ENCODE results near the gene ALKAL2. TPM values are rescaled to one million over a fixed set of nuclear protein-coding genes. Genes with fewer than 3 reads are reported as not detected.
A peak's percentile ranks its signal among the peaks of the same experiment; 100 is the strongest.

The ALKAL2 gene
- total and polyA plus RNA-seq, 2 of the 13 experiments (the other 11 are each of a cell fraction or from before 2014, with no cell fraction given): 0.22 to 1.7 TPM

DNA sequence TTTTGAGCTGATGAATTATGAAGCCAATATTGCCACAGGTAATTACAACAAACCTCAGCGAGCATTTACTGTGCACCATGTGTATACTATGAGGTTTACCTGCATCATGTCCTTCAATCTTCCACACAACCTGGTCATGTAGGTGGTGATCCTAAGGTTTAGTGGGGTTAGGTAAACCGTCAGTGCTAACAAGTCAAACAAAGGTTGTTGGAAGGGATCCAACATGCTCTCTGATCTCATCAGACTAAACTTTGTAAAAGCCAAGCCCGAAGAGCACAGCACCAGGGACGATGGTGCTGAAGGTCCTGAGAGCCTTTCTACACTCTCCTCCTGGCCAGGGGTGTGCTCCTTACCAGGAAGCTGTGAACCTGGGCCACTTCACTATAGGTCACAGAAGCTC, 53.5 kb downstream of the ALKAL2 start:
- Histone ChIP-seq H3K27me3 (ENCODE audit: control insufficient read depth in 1 of 2, insufficient read depth in 2 of 2, low read length in 2 of 2) (no peaks in the 10 kb centered on the region), H3K36me3 (replicated peaks in 1 of 2; ENCODE audit: control insufficient read depth in 1 of 2, insufficient read depth in 2 of 2, low read length in 2 of 2) (peaks cover 5 to 18% of the 10 kb centered on the region in 2 experiments; a peak in 4 of 5 replicates), H3K79me2 (ENCODE audit: insufficient read depth, low read length) (no peaks in the 10 kb centered on the region), H3K4me1 (ENCODE audit: insufficient read depth, low read length) (peaks cover 30% of the 10 kb centered on the region), H4K20me1 (ENCODE audit: insufficient read depth, low read length) (no peaks in the 10 kb centered on the region), H3K4me2 (ENCODE audit: low read depth, low read length) (peak overlapping the region; percentile 19; the same call in 1 of the 2 replicates), H3K9ac (ENCODE audit: insufficient read depth, low read depth, low read length) (no peak overlapping the region), H3K4me3 (replicated peaks in 1 of 3; ENCODE audit: insufficient read depth in 1 of 3, low read depth in 2 of 3, low read length in 3 of 3) (no peak overlapping the region), H2AFZ (ENCODE audit: low read length) (no peak overlapping the region), H3K9me3 (ENCODE audit: low read length) (no peaks in the 10 kb centered on the region), H3K27ac (ENCODE audit: extremely low read length, insufficient read depth, low read length) (no peak overlapping the region)
- peak; percentile 74 for DNase-seq (ENCODE audit: low spot score)
- 36% methylated on average over 4 of the region's 4 CpGs for WGBS (ENCODE audit: low lambda C conversion rate)
- ATAC-seq: peak; percentile 65
- FAIRE-seq: peak; percentile 21
- in situ Hi-C loops (cut with HindIII; ENCODE audit: extremely low pct_ligation_motif_present, low pct_unique_long_range_greater_than_20kb) (no loop called here), intact Hi-C loops (cut with micrococcal nuclease; ENCODE audit: unreplicated experiment) (loop anchor here (5.0 kb wide), 1 partner anchor 57 kb away; no protein-coding TSS in a partner anchor)
- no TSS peak for BruUV-seq (replicated peaks)
- ChIA-PET POLR2A (no interaction called here), CTCF (ENCODE audit: low intra/inter-chr PET ratio, low total read pairs) (no interaction called here)
- no peak for TF ChIP-seq TBP (CRISPR knock-in tag; IDR thresholded peaks at IDR 0.05)
- TF ChIP-seq RBM39 (IDR thresholded peaks at IDR 0.05; ENCODE audit: low read depth, low read length, poor library complexity, severe bottlenecking): no peak
- TF ChIP-seq RARA (CRISPR knock-in tag; IDR thresholded peaks at IDR 0.05): 0 out of 2 replicates have a peak, but pooled peaks have one; percentile 41
- no peak for TF ChIP-seq SYNCRIP (IDR thresholded peaks at IDR 0.05; ENCODE audit: insufficient read depth, low read depth, low read length)
- TF ChIP-seq, protein P1, sequence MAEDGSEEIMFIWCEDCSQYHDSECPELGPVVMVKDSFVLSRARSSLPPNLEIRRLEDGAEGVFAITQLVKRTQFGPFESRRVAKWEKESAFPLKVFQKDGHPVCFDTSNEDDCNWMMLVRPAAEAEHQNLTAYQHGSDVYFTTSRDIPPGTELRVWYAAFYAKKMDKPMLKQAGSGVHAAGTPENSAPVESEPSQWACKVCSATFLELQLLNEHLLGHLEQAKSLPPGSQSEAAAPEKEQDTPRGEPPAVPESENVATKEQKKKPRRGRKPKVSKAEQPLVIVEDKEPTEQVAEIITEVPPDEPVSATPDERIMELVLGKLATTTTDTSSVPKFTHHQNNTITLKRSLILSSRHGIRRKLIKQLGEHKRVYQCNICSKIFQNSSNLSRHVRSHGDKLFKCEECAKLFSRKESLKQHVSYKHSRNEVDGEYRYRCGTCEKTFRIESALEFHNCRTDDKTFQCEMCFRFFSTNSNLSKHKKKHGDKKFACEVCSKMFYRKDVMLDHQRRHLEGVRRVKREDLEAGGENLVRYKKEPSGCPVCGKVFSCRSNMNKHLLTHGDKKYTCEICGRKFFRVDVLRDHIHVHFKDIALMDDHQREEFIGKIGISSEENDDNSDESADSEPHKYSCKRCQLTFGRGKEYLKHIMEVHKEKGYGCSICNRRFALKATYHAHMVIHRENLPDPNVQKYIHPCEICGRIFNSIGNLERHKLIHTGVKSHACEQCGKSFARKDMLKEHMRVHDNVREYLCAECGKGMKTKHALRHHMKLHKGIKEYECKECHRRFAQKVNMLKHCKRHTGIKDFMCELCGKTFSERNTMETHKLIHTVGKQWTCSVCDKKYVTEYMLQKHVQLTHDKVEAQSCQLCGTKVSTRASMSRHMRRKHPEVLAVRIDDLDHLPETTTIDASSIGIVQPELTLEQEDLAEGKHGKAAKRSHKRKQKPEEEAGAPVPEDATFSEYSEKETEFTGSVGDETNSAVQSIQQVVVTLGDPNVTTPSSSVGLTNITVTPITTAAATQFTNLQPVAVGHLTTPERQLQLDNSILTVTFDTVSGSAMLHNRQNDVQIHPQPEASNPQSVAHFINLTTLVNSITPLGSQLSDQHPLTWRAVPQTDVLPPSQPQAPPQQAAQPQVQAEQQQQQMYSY (CRISPR knock-in tag; IDR thresholded peaks at IDR 0.05): no peak
- TF ChIP-seq TBX2 (CRISPR knock-in tag; IDR thresholded peaks at IDR 0.05; ENCODE audit: borderline replicate concordance): no peak
- TF ChIP-seq, protein P2, sequence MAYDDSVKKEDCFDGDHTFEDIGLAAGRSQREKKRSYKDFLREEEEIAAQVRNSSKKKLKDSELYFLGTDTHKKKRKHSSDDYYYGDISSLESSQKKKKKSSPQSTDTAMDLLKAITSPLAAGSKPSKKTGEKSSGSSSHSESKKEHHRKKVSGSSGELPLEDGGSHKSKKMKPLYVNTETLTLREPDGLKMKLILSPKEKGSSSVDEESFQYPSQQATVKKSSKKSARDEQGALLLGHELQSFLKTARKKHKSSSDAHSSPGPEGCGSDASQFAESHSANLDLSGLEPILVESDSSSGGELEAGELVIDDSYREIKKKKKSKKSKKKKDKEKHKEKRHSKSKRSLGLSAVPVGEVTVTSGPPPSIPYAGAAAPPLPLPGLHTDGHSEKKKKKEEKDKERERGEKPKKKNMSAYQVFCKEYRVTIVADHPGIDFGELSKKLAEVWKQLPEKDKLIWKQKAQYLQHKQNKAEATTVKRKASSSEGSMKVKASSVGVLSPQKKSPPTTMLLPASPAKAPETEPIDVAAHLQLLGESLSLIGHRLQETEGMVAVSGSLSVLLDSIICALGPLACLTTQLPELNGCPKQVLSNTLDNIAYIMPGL (CRISPR knock-in tag; IDR thresholded peaks at IDR 0.05; ENCODE audit: borderline replicate concordance in 1 of 2, low read depth in 1 of 2): 0 out of 4 replicates have a peak, but pooled peaks of 1 of the 2 experiments have one; percentile 23
- no peak for TF ChIP-seq AGO2 (optimal IDR thresholded peaks at IDR 0.05; ENCODE audit: low read depth, low read length)
- TF ChIP-seq, protein P3, sequence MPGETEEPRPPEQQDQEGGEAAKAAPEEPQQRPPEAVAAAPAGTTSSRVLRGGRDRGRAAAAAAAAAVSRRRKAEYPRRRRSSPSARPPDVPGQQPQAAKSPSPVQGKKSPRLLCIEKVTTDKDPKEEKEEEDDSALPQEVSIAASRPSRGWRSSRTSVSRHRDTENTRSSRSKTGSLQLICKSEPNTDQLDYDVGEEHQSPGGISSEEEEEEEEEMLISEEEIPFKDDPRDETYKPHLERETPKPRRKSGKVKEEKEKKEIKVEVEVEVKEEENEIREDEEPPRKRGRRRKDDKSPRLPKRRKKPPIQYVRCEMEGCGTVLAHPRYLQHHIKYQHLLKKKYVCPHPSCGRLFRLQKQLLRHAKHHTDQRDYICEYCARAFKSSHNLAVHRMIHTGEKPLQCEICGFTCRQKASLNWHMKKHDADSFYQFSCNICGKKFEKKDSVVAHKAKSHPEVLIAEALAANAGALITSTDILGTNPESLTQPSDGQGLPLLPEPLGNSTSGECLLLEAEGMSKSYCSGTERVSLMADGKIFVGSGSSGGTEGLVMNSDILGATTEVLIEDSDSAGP (CRISPR knock-in tag; IDR thresholded peaks at IDR 0.05; ENCODE audit: borderline replicate concordance): no peak
- no peak for TF ChIP-seq SMC3 (IDR thresholded peaks at IDR 0.05; ENCODE audit: low read length)
- TF ChIP-seq ATAD3A (CRISPR knock-in tag; IDR thresholded peaks at IDR 0.05): no peak
- TF ChIP-seq ZNF614 (CRISPR knock-in tag; IDR thresholded peaks at IDR 0.05; ENCODE audit: borderline replicate concordance): peak; percentile 54; the same call in 1 of the 2 replicates
- TF ChIP-seq KLF13 (CRISPR knock-in tag; IDR thresholded peaks at IDR 0.05): no peak
- TF ChIP-seq, protein P4, sequence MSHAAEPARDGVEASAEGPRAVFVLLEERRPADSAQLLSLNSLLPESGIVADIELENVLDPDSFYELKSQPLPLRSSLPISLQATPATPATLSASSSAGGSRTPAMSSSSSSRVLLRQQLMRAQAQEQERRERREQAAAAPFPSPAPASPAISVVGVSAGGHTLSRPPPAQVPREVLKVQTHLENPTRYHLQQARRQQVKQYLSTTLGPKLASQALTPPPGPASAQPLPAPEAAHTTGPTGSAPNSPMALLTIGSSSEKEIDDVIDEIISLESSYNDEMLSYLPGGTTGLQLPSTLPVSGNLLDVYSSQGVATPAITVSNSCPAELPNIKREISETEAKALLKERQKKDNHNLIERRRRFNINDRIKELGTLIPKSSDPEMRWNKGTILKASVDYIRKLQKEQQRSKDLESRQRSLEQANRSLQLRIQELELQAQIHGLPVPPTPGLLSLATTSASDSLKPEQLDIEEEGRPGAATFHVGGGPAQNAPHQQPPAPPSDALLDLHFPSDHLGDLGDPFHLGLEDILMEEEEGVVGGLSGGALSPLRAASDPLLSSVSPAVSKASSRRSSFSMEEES (CRISPR knock-in tag; IDR thresholded peaks at IDR 0.05): 0 out of 2 replicates have a peak, but pooled peaks have one; percentile 42

All from HepG2 (cell line).